Right cardiac atrium (tissue), 5 donors: Measurements from ENCODE around the gene ZNF629. TPM values are rescaled to one million over a fixed set of nuclear protein-coding genes. Genes with fewer than 3 reads are reported as not detected.
A peak's percentile ranks its signal among the peaks of the same experiment; 100 is the strongest.

Experiments
- ATAC-seq, 2 donors: fragments of 200-7000 bp; cut with Tn5 transposase; one replicate each; pipeline versions ENCODE4 v1.8.0 to v1.9.1; 2020; ENCODE audit warnings: moderate library complexity in 2 of 2, mild to moderate bottlenecking in 1 of 2
- DNase-seq, 3 donors: peaks; one replicate each; pipeline ENCODE4 v3.0.0-alpha.2; 2020
- H3K27ac ChIP-seq: one replicate; pipeline ENCODE4 v1.5.1; 2013; ENCODE audit warnings: mild to moderate bottlenecking, low read length, control low read depth, moderate library complexity
- H3K27me3 ChIP-seq: one replicate; pipeline ENCODE4 v1.6.1; 2013; ENCODE audit not compliant: control insufficient read depth, insufficient read depth
- H3K4me1 ChIP-seq: one replicate; pipeline ENCODE4 v1.6.1; 2013; ENCODE audit warnings: low read length; ENCODE audit not compliant: control insufficient read depth, insufficient read depth
- H3K4me3 ChIP-seq: one replicate; pipeline ENCODE4 v1.5.1; 2013; ENCODE audit warnings: low read length, control low read depth
- H3K9me3 ChIP-seq: one replicate; pipeline ENCODE4 v1.6.1; 2013; ENCODE audit warnings: low read length; ENCODE audit not compliant: control insufficient read depth
- WGBS: extraction: QIAGEN DNeasy Blood & Tissue Kit; methylation state at CpG from one replicate; pipeline ENCODE4 v1.1.7; 2013; 5-methylcytosine and 5-hydroxymethylcytosine counted together
- intact Hi-C, 4 donors: fragments of 100-400 bp; cut with DNase I; formaldehyde crosslinking; loops; one replicate each; pipeline versions ENCODE4 v1.11.0 to v1.14.0; 2022 to 2023
- polyA plus RNA-seq: library from polyadenylated mRNA; stranded (reverse); fragments of 200-250 nt; gene quantifications from one replicate; pipeline ENCODE4 v1.2.3, GENCODE V29; 2013
- total RNA-seq, 4 donors: library from RNA; stranded (reverse); fragmentation: NEBNext Ultra II Directional; extraction: Animal tissue kit (Norgen Biotek cat#: 25700); gene quantifications; one replicate each; pipeline ENCODE4 v1.2.1, GENCODE V29; 2021
- donor health status: healthy with polysubstance abuse.
- donor health status: DM: no; HTN: yes; CAD: no.
- donor health status: DM: no; HTN: no; CAD: no.
- donor health status: DM: no; HTN: yes; CAD: no; lungs with severe emphysema.
- donor health status: DM: yes; HTN: yes; CAD: no.

The ZNF629 gene
- total and polyA plus RNA-seq, 5 donors = 15.2 to 25.1 (median 24.6) TPM

DNA sequence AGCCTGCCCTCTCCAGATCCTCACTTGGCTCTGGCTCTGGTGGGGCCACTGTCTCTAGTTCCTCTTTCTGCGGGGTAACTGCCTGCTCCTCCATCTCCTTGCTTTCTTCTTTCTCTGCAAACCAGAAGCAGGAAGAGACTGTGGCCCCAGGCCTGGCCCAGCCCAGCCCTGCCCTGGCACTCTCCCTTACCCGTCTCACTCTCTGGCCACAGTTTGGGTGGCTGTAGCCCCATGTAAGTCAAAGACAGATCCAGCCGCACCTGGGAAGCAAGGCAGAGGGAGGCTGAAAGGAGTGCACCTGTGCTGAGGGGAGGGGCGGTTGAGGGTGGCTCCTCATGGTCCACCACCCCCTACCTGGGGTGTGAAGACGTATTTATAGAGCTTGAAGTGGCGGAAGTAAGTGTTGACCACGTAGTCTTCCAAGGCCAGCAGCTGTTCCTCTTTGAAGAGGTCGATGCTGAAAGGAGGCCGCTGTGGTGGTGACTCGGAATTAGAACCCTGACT is 28.0 kb downstream of the ZNF629 start:
- DNase-seq (peak in 1 of 3 donors; percentile 65), ATAC-seq (no peak)
- WGBS = 78% methylated on average over 10 of the region's 10 CpGs
- intact Hi-C loops = no loop called here
- Histone ChIP-seq H3K27ac (no peak overlapping the region), H3K4me3 (no peak overlapping the region), H3K4me1 (peaks cover 7% of the 10 kb centered on the region), H3K27me3 (no peaks in the 10 kb centered on the region), H3K9me3 (no peaks in the 10 kb centered on the region)

DNA sequence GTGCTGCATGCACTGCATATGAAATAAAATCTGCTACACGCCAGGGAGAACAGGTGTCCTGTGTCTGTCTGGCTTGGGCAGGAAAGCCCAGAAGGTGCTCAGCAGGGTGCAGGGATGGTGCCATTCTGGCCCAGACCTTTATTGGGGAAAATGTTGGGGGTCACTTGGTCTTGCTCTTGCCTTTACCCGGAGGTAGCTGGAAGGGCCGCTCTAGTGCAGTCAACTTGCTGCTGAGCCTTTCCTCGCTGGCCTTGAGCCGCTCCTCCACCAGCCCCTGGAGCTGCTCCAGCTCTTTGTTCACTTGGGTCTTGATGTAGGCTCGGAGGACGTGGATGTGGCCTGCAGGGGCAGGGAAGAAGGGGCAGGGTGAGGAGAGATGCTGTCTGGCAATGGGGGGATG is 29.7 kb downstream of the ZNF629 start:
- Histone ChIP-seq H3K9me3 (no peaks in the 10 kb centered on the region), H3K4me1 (no peaks in the 10 kb centered on the region), H3K27me3 (no peaks in the 10 kb centered on the region), H3K27ac (no peak overlapping the region), H3K4me3 (no peak overlapping the region)
- 83% methylated on average over 7 of the region's 7 CpGs for WGBS
- intact Hi-C loops = no loop called here
- ATAC-seq (no peak), DNase-seq (peak in 1 of 3 donors; percentile 24)

DNA sequence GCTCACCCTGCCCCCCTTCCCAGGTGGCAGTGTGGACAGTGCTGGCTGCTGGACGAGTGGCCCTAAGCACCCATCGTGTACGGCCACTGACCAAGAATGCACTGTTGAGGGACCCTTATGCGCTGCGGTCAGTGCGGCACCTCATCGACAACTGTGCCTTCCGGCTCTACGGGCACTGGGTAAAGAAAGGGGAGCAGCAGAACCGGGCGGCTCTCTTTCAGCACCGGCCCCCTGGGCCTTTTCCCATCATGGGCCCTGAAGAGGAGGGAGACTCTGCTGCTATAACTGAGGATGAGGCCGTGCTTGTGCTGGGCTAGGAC is 30.3 kb downstream of the ZNF629 start:
- intact Hi-C loops = no loop called here
- Histone ChIP-seq H3K4me3 (no peak overlapping the region), H3K27ac (no peak overlapping the region), H3K9me3 (no peaks in the 10 kb centered on the region), H3K4me1 (no peaks in the 10 kb centered on the region), H3K27me3 (no peaks in the 10 kb centered on the region)
- DNase-seq (peak in 1 of 3 donors; percentile 35), ATAC-seq (peak in 1 of 2 donors; percentile 8)
- WGBS = 95% methylated on average over 13 of the region's 13 CpGs

DNA sequence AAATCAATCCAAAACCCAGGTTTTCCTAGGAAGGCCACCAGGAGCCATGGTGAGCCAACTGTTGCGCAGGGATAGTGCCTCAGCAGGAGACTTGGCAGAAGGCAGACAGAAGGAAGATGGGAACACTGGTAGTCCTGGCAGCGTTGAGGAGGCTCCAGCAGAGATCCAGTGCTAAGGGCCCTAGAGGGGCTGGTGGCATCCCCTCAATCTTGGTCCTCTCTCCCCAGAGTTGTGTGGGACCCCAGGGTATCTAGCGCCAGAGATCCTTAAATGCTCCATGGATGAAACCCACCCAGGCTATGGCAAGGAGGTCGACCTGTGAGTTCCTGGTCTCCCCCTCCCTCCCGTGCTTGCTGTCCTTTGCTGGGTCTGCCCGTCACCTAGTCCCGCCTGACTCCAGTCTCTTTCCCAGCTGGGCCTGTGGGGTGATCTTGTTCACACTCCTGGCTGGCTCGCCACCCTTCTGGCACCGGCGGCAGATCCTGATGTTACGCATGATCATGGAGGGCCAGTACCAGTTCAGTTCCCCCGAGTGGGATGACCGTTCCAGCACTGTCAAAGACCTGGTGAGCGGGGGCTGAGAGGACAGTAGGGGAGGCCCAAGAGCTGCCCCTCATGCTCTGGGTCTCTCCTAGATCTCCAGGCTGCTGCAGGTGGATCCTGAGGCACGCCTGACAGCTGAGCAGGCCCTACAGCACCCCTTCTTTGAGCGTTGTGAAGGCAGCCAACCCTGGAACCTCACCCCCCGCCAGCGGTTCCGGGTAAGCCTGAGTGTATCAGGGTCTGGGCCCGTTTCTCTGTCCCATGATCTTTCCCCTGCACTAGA is 30.8 kb downstream of the ZNF629 start:
- intact Hi-C loops = no loop called here
- 94% methylated on average over 20 of the region's 20 CpGs for WGBS
- no peak overlapping the region for H3K4me3 ChIP-seq
- no peak overlapping the region for H3K27ac ChIP-seq
- DNase-seq (peak in 2 of 3 donors; percentile 32 to 46), ATAC-seq (peak in 1 of 2 donors; percentile 4)
- no peaks in the 10 kb centered on the region for H3K9me3 ChIP-seq
- no peaks in the 10 kb centered on the region for H3K4me1 ChIP-seq
- no peaks in the 10 kb centered on the region for H3K27me3 ChIP-seq

DNA sequence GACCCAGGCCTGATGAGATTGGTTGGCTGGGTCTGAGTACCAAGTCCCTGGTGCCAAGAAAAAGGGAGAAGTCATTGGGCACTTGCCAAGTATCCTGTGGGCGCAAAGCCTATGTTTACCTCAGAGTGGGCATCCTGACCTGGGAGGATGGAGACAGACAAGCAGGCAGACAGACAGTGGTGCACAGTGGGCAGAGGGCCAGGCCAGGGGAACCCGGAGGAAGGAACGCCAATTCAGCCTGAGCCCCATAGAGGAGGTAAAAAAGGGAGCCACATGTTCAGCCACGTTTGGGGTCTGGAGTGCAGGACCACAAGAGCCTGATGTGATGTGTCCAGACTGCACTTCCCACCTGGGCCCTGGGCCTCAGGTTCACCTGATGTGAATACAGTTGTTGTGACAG is 33.4 kb downstream of the ZNF629 start:
- WGBS = 76% methylated on average over 4 of the region's 4 CpGs
- Histone ChIP-seq H3K4me3 (no peak overlapping the region), H3K27ac (no peak overlapping the region), H3K9me3 (no peaks in the 10 kb centered on the region), H3K4me1 (no peaks in the 10 kb centered on the region), H3K27me3 (no peaks in the 10 kb centered on the region)
- no peak for DNase-seq
- no peak for ATAC-seq
- intact Hi-C loops = no loop called here

DNA sequence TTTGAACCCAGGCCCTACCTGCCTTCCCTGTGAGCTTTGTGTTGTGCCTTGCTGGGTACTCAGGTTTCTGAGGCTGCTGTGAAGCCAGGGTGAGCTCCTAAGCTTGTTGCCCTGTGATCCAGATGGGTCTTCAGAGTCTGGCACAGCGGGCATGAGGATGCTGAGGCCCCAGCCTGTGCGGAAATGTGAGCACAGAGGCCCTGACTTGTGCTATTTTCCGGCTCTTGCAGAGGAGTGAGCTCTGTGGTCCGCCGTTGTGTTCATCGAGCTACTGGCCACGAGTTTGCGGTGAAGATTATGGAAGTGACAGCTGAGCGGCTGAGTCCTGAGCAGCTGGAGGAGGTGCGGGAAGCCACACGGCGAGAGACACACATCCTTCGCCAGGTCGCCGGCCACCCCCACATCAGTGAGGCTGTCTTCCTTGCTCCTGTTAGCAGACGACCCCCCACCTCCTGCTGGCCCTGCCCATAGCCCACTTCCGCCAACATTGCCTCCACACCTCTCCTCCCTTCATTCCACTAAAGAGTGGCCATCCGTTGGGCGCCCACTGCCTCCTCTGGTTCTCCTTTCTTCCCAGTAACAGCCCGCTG is 36.0 kb downstream of the ZNF629 start:
- intact Hi-C loops = no loop called here
- 93% methylated on average over 20 of the region's 20 CpGs for WGBS
- ATAC-seq = no peak
- no peak overlapping the region for H3K27ac ChIP-seq
- H3K4me1 ChIP-seq = no peaks in the 10 kb centered on the region
- no peaks in the 10 kb centered on the region for H3K27me3 ChIP-seq
- H3K4me3 ChIP-seq = no peak overlapping the region
- H3K9me3 ChIP-seq = no peaks in the 10 kb centered on the region
- DNase-seq = peak in 2 of 3 donors; percentile 37 to 42

DNA sequence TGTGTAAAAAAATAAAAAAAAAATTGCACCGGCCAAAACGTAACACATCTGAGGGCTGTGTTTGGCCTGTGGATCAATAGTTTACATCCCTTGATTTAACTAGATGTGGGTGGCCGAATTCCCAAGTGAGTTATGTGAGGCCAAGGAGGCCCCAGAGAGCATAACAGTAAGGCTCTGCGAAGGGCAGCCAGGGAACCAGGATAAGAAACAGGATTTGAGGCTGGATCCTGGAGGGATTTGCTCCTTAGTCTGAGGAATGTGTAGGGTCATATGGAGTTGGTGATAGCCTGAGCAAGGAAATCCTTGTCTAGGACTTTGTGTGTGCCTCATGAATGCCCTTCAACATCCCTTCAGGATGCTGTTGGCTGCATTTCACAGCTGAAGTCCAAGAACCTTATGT is 36.8 kb downstream of the ZNF629 start:
- no peak for DNase-seq
- intact Hi-C loops = no loop called here
- Histone ChIP-seq H3K4me1 (no peaks in the 10 kb centered on the region), H3K27me3 (no peaks in the 10 kb centered on the region), H3K27ac (no peak overlapping the region), H3K9me3 (no peaks in the 10 kb centered on the region), H3K4me3 (no peak overlapping the region)
- WGBS = 88% methylated on average over 4 of the region's 4 CpGs
- no peak for ATAC-seq

DNA sequence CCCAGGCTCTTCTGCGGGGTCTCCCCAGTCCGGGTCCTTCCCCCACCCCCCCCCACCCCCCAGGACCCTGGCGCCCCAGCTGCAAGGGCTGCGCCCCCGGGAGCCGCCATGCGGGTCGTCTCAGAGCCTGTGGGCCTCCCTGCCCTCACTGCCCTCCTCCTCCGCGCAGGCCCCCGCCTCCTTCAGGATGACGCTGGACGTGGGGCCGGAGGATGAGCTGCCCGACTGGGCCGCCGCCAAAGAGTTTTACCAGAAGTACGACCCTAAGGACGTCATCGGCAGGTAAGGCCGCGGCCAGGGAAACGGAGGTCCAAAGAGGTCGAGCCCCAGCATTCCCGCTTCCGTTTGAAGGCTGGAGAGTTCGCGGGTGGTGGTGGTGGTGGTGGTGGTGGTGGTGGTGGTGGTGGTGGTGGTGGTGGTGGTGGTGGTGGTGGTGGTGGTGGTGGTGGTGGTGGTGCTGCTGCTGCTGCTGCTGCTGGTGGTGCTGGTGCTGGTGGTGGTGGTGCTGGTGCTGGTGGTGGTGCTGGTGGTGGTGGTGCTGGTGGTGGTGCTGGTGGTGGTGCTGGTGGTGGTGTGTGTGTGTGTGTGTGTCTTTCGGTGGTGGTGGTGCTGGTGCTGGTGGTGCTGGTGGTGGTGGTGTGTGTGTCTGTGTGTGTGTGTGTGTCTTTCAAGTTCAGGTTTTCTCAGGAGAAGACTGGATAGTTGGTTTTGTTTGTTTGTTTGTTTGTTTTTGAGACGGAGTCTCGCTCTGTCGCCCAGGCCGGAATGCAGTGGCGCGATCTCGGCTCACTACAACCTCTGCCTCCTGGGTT is 38.2 kb downstream of the ZNF629 start:
- Histone ChIP-seq H3K27ac (no peak overlapping the region), H3K4me3 (peak overlapping the region; percentile 94), H3K4me1 (no peaks in the 10 kb centered on the region), H3K27me3 (no peaks in the 10 kb centered on the region), H3K9me3 (no peaks in the 10 kb centered on the region)
- ATAC-seq (peak; percentile 58 to 62), DNase-seq (peak; percentile 52 to 83 (median 76))
- intact Hi-C loops = no loop called here
- 17% methylated on average over 36 of the region's 36 CpGs for WGBS

DNA sequence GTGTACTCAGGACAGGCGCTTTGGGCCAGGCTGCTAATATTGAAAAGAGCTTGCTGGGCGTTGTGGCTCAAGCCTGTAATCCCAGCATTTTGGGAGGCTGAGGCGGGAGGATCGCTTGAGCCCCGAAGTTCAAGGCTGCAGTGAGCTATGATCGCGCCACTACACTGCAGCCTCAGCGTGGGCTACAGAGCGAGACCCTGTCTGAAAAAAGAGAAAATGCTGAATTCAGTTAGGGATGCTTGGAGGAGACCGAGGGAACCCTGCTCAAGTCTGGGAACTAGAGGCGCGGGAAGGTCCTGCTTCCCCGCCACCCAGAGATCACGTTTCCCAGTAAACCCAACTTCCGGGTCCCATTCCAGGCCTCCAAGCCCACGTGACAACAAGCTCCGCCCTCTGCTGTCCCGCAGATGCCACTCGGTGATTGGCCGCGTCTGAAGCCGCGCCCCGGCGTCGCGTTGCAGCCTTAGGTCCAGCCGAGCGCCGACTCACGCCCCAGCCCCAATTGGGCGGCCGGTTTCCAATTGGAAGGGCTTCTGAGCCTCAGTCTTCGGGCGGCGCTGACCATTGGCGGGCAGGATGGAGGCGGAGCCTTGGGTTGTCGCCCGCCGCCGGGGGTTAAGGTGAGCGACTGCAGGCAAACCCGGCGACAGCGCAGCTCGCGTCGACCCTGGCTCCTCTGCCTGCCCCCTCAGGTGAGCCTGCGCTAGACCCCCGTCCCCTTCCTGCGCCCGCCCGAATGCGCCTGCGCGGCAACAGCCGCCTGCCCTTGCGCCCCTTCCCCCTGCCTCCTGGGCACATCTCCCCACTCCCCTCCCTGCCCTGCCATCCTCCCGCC is 39.0 kb downstream of the ZNF629 start, which contains the start of gene PHKG2:
TSS of gene PHKG2 (plus strand) at position 627 of the 835 bp plus-strand sequence. CDS start 396 bp downstream, outside the sequence.
- ATAC-seq (peak; percentile 98 to 99), DNase-seq (peak; percentile 100)
- Histone ChIP-seq H3K4me3 (peak within 1 kb of the TSS; percentile 94), H3K27ac (peak within 1 kb of the TSS; percentile 85), H3K9me3 (no peaks in the 10 kb centered on the region), H3K27me3 (no peaks in the 10 kb centered on the region), H3K4me1 (no peaks in the 10 kb centered on the region)
- intact Hi-C loops = no loop called here
- 3% methylated on average over 60 of the region's 60 CpGs for WGBS

DNA sequence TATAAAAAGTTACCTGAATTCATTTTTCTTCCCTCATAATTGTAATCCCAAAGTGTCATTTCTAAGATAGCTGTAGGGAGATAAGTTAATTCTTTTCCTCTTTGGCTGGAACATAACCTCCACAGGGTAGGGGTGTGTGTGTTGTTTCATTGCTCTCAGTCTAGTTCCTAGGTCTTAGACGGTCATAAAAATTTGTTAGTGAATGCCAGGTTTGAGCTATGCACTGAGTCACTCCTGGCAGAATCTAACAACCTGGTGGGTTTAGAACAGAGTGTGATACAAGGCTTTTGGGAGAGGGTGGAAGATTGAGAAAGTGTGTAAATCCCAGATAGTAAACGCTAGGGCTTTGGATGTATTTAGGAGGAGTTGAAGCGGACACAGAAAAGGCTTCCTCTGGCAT is 39.7 kb downstream of the ZNF629 start:
- Histone ChIP-seq H3K27ac (peak overlapping the region; percentile 85), H3K27me3 (no peaks in the 10 kb centered on the region), H3K4me1 (no peaks in the 10 kb centered on the region), H3K9me3 (no peaks in the 10 kb centered on the region), H3K4me3 (no peak overlapping the region)
- no peak for DNase-seq
- whole genome bisulfite sequencing = 46% methylated on average over 3 of the region's 3 CpGs
- no peak for ATAC-seq
- intact Hi-C loops = no loop called here
